ENCODE measurements around the gene SH3BP5. TPM values are rescaled to one million over a fixed set of nuclear protein-coding genes. Genes with fewer than 3 reads are reported as not detected.

The SH3BP5 gene
- 0.51 and 0.82 TPM in 2 replicates for total RNA-seq (2014; rRNA removed; shearing (Covaris generic); ENCODE audit: low replicate concordance)

GRCh38 chr3:15332405-15333098, at the start of gene SH3BP5:
TSS of gene SH3BP5 (minus strand) at chr3:15332586. CDS start at chr3:15332408, 178 bp downstream.
- H3K4me1 ChIP-seq (ENCODE audit: low read length): peaks cover 15% of the 10 kb centered on the region
- peak within 1 kb of the TSS; percentile 67 for H3K4me3 ChIP-seq (ENCODE audit: low read length)
- peak within 1 kb of the TSS; percentile 84 for H3K4me2 ChIP-seq (ENCODE audit: low read depth, low read length, poor library complexity, severe bottlenecking)
- H3K27ac ChIP-seq (ENCODE audit: low read length): no peak within 1 kb of the TSS
- no peaks in the 10 kb centered on the region for H3K79me2 ChIP-seq (ENCODE audit: low read length)
- no peaks in the 10 kb centered on the region for H3K9me2 ChIP-seq (replicated peaks; ENCODE audit: insufficient read depth, low read length)
- no peaks in the 10 kb centered on the region for H3K9me3 ChIP-seq (ENCODE audit: low read length)
- peak within 1 kb of the TSS; percentile 85; the same call in 1 of the 2 replicates for H2AFZ ChIP-seq (ENCODE audit: low read length)
- H3K36me3 ChIP-seq (ENCODE audit: insufficient read depth, low read length): no peaks in the 10 kb centered on the region
- H3K9ac ChIP-seq (ENCODE audit: low read length): peak within 1 kb of the TSS; percentile 55
- DNase-seq: peak; percentile 80
- no peaks in the 10 kb centered on the region for H3K27me3 ChIP-seq (ENCODE audit: low read length)
- no peaks in the 10 kb centered on the region for H4K20me1 ChIP-seq (ENCODE audit: insufficient read depth, low read depth, low read length)

GRCh38 chr3:15380980-15381890, 48.8 kb upstream of the SH3BP5 start:
- H3K36me3 ChIP-seq (ENCODE audit: insufficient read depth, low read length): no peaks in the 10 kb centered on the region
- peaks cover 6% of the 10 kb centered on the region; the same call in 1 of the 2 replicates for H3K27me3 ChIP-seq (ENCODE audit: low read length)
- H3K79me2 ChIP-seq (ENCODE audit: low read length): no peaks in the 10 kb centered on the region
- H3K27ac ChIP-seq (ENCODE audit: low read length): no peak overlapping the region
- no peak for DNase-seq
- no peak overlapping the region for H3K9ac ChIP-seq (ENCODE audit: low read length)
- no peak overlapping the region for H3K4me2 ChIP-seq (ENCODE audit: low read depth, low read length, poor library complexity, severe bottlenecking)
- no peak overlapping the region for H2AFZ ChIP-seq (ENCODE audit: low read length)
- H4K20me1 ChIP-seq (ENCODE audit: insufficient read depth, low read depth, low read length): no peaks in the 10 kb centered on the region; the same call in 1 of the 2 replicates
- H3K9me2 ChIP-seq (replicated peaks; ENCODE audit: insufficient read depth, low read length): no peaks in the 10 kb centered on the region
- H3K4me3 ChIP-seq (ENCODE audit: low read length): no peak overlapping the region
- peaks cover 32% of the 10 kb centered on the region for H3K4me1 ChIP-seq (ENCODE audit: low read length)
- 0 out of 2 replicates have a peak, but pooled peaks cover 5% of the 10 kb centered on the region for H3K9me3 ChIP-seq (ENCODE audit: low read length)

- DNase-seq: peak; percentile 97
- H3K4me1 ChIP-seq (ENCODE audit: low read length): peaks cover 5% of the 10 kb centered on the region
- no peaks in the 10 kb centered on the region for H3K36me3 ChIP-seq (ENCODE audit: insufficient read depth, low read length)
- no peaks in the 10 kb centered on the region for H3K27me3 ChIP-seq (ENCODE audit: low read length)
- H3K4me3 ChIP-seq (ENCODE audit: low read length): peak overlapping the region; percentile 39; the same call in 1 of the 2 replicates
- no peaks in the 10 kb centered on the region; the same call in 1 of the 2 replicates for H4K20me1 ChIP-seq (ENCODE audit: insufficient read depth, low read depth, low read length)
- H3K9me3 ChIP-seq (ENCODE audit: low read length): no peaks in the 10 kb centered on the region
- no peaks in the 10 kb centered on the region for H3K79me2 ChIP-seq (ENCODE audit: low read length)
- no peaks in the 10 kb centered on the region for H3K9me2 ChIP-seq (replicated peaks; ENCODE audit: insufficient read depth, low read length)
- no peak overlapping the region for H3K9ac ChIP-seq (ENCODE audit: low read length)
- peak overlapping the region; percentile 51 for H3K4me2 ChIP-seq (ENCODE audit: low read depth, low read length, poor library complexity, severe bottlenecking)
- H2AFZ ChIP-seq (ENCODE audit: low read length): peak overlapping the region; percentile 99
- no peak overlapping the region for H3K27ac ChIP-seq (ENCODE audit: low read length)
Observed at GRCh38 chr3:15377961-15378791, 45.8 kb upstream of the SH3BP5 start.

GRCh38 chr3:15375461-15376000, 43.1 kb upstream of the SH3BP5 start:
- Histone ChIP-seq H3K9me2 (replicated peaks; ENCODE audit: insufficient read depth, low read length) (no peaks in the 10 kb centered on the region), H3K36me3 (ENCODE audit: insufficient read depth, low read length) (no peaks in the 10 kb centered on the region), H2AFZ (ENCODE audit: low read length) (no peak overlapping the region), H4K20me1 (ENCODE audit: insufficient read depth, low read depth, low read length) (no peaks in the 10 kb centered on the region), H3K27ac (ENCODE audit: low read length) (no peak overlapping the region), H3K4me1 (ENCODE audit: low read length) (peaks cover 5% of the 10 kb centered on the region), H3K27me3 (ENCODE audit: low read length) (no peaks in the 10 kb centered on the region), H3K4me2 (ENCODE audit: low read depth, low read length, poor library complexity, severe bottlenecking) (no peak overlapping the region), H3K79me2 (ENCODE audit: low read length) (no peaks in the 10 kb centered on the region), H3K4me3 (ENCODE audit: low read length) (no peak overlapping the region), H3K9me3 (ENCODE audit: low read length) (no peaks in the 10 kb centered on the region), H3K9ac (ENCODE audit: low read length) (no peak overlapping the region)
- DNase-seq: no peak

- Histone ChIP-seq H3K9me3 (ENCODE audit: low read length) (no peaks in the 10 kb centered on the region), H3K27me3 (ENCODE audit: low read length) (no peaks in the 10 kb centered on the region), H3K4me1 (ENCODE audit: low read length) (peaks cover 3% of the 10 kb centered on the region), H2AFZ (ENCODE audit: low read length) (no peak overlapping the region), H4K20me1 (ENCODE audit: insufficient read depth, low read depth, low read length) (no peaks in the 10 kb centered on the region), H3K9ac (ENCODE audit: low read length) (no peak overlapping the region), H3K36me3 (ENCODE audit: insufficient read depth, low read length) (no peaks in the 10 kb centered on the region), H3K4me2 (ENCODE audit: low read depth, low read length, poor library complexity, severe bottlenecking) (no peak overlapping the region), H3K79me2 (ENCODE audit: low read length) (no peaks in the 10 kb centered on the region), H3K9me2 (replicated peaks; ENCODE audit: insufficient read depth, low read length) (no peaks in the 10 kb centered on the region), H3K27ac (ENCODE audit: low read length) (no peak overlapping the region), H3K4me3 (ENCODE audit: low read length) (no peak overlapping the region)
- DNase-seq: no peak
Observed at GRCh38 chr3:15372918-15373317, 40.5 kb upstream of the SH3BP5 start.

GRCh38 chr3:15368561-15369135, 36.3 kb upstream of the SH3BP5 start:
- H3K4me3 ChIP-seq (ENCODE audit: low read length): no peak overlapping the region
- no peaks in the 10 kb centered on the region for H4K20me1 ChIP-seq (ENCODE audit: insufficient read depth, low read depth, low read length)
- no peaks in the 10 kb centered on the region for H3K9me3 ChIP-seq (ENCODE audit: low read length)
- no peak overlapping the region for H2AFZ ChIP-seq (ENCODE audit: low read length)
- no peaks in the 10 kb centered on the region for H3K79me2 ChIP-seq (ENCODE audit: low read length)
- H3K4me2 ChIP-seq (ENCODE audit: low read depth, low read length, poor library complexity, severe bottlenecking): no peak overlapping the region
- H3K27me3 ChIP-seq (ENCODE audit: low read length): no peaks in the 10 kb centered on the region
- no peak for DNase-seq
- no peak overlapping the region for H3K27ac ChIP-seq (ENCODE audit: low read length)
- H3K9ac ChIP-seq (ENCODE audit: low read length): no peak overlapping the region
- H3K4me1 ChIP-seq (ENCODE audit: low read length): no peaks in the 10 kb centered on the region
- H3K36me3 ChIP-seq (ENCODE audit: insufficient read depth, low read length): no peaks in the 10 kb centered on the region
- H3K9me2 ChIP-seq (replicated peaks; ENCODE audit: insufficient read depth, low read length): no peaks in the 10 kb centered on the region

GRCh38 chr3:15367059-15367458, 34.7 kb upstream of the SH3BP5 start:
- no peak for DNase-seq
- Histone ChIP-seq H3K4me1 (ENCODE audit: low read length) (peaks cover under 1% of the 10 kb centered on the region), H3K27me3 (ENCODE audit: low read length) (no peaks in the 10 kb centered on the region), H3K4me3 (ENCODE audit: low read length) (no peak overlapping the region), H3K36me3 (ENCODE audit: insufficient read depth, low read length) (no peaks in the 10 kb centered on the region), H4K20me1 (ENCODE audit: insufficient read depth, low read depth, low read length) (no peaks in the 10 kb centered on the region), H2AFZ (ENCODE audit: low read length) (no peak overlapping the region), H3K4me2 (ENCODE audit: low read depth, low read length, poor library complexity, severe bottlenecking) (no peak overlapping the region), H3K9me3 (ENCODE audit: low read length) (no peaks in the 10 kb centered on the region), H3K27ac (ENCODE audit: low read length) (no peak overlapping the region), H3K9ac (ENCODE audit: low read length) (no peak overlapping the region), H3K79me2 (ENCODE audit: low read length) (no peaks in the 10 kb centered on the region), H3K9me2 (replicated peaks; ENCODE audit: insufficient read depth, low read length) (no peaks in the 10 kb centered on the region)
